PC-3 (cell line): Measurements from ENCODE around the gene SPTLC3. TPM values are rescaled to one million over a fixed set of nuclear protein-coding genes. Genes with fewer than 3 reads are reported as not detected.

Experiments
- ATAC-seq: fragments of 200-7000 bp; cut with Tn5 transposase; 2 replicates; pipeline ENCODE4 v1.9.1; 2020; ENCODE audit warnings: mild to moderate bottlenecking, moderate library complexity
- BruUV-seq: library from RNA; stranded (reverse); fragments of 400-500 nt; replicated peaks from 2 replicates; lab custom pipeline; 2021; lab: Mats Ljungman, UMichigan
- CTCF ChIA-PET: fragments of 300-600 bp; sonication (Branson Sonifier 250); formaldehyde crosslinking; loops from one replicate; lab custom pipeline; 2022; ENCODE audit warnings: antibody characterized with exemption; lab: Charles Lee
- POLR2A ChIA-PET: fragments of 300-600 bp; sonication (Branson Sonifier 250); formaldehyde crosslinking; loops from one replicate; lab custom pipeline; 2022; ENCODE audit warnings: antibody characterized with exemption; ENCODE audit not compliant: unreplicated experiment; lab: Charles Lee
- DNase-seq: peaks from one replicate; pipeline ENCODE4 v3.0.0-alpha.2; 2015
- H2AFZ ChIP-seq: fragments of 300-600 bp; sonication (generic); 2 replicates; pipeline ENCODE4 v1.6.0; 2016; ENCODE audit warnings: antibody characterized with exemption, low read length
- H3F3A ChIP-seq: fragments of 300-600 bp; sonication (generic); one replicate; pipeline ENCODE4 v1.6.0; 2017; ENCODE audit warnings: antibody characterized with exemption, low read length, control low read depth, mild to moderate bottlenecking; ENCODE audit not compliant: unreplicated experiment
- H3K27ac ChIP-seq: fragments of 300-600 bp; sonication (generic); 2 replicates; pipeline ENCODE4 v1.5.1; 2016; ENCODE audit warnings: mild to moderate bottlenecking, low read length
- H3K27me3 ChIP-seq: fragments of 300-600 bp; sonication (generic); 2 replicates; pipeline ENCODE4 v1.6.1; 2016; ENCODE audit warnings: low read length, mixed read lengths
- H3K36me3 ChIP-seq: fragments of 300-600 bp; sonication (generic); 2 replicates; pipeline ENCODE4 v1.6.1; 2016; ENCODE audit warnings: low read depth, mixed run types, low read length, mixed read lengths
- H3K4me1 ChIP-seq: fragments of 300-600 bp; sonication (generic); 2 replicates; pipeline ENCODE4 v1.5.1; 2016; ENCODE audit warnings: low read length; ENCODE audit not compliant: insufficient read depth
- H3K4me2 ChIP-seq: fragments of 300-600 bp; sonication (generic); 2 replicates; pipeline ENCODE4 v1.6.0; 2016; ENCODE audit warnings: low read length
- H3K4me3 ChIP-seq: fragments of 300-600 bp; sonication (generic); 2 replicates; pipeline ENCODE4 v1.5.1; 2016; ENCODE audit warnings: mild to moderate bottlenecking, low read length, mixed read lengths
- H3K79me2 ChIP-seq: fragments of 300-600 bp; sonication (generic); 2 replicates; pipeline ENCODE4 v1.6.1; 2017; ENCODE audit warnings: low read length, mixed read lengths
- H3K9ac ChIP-seq: fragments of 300-600 bp; sonication (generic); 2 replicates; pipeline ENCODE4 v1.6.0; 2016; ENCODE audit warnings: mild to moderate bottlenecking, low read length
- H3K9me2 ChIP-seq: fragments of 300-600 bp; sonication (generic); replicated peaks from 2 replicates; pipeline ENCODE4 v1.6.1; 2016; ENCODE audit warnings: mixed run types, low read length, mixed read lengths
- H3K9me3 ChIP-seq: fragments of 300-600 bp; sonication (generic); 2 replicates; pipeline ENCODE4 v1.6.1; 2016; ENCODE audit warnings: low read length, mixed read lengths
- H4K20me1 ChIP-seq: fragments of 300-600 bp; sonication (generic); 2 replicates; pipeline ENCODE4 v1.6.1; 2016; ENCODE audit warnings: low read length, mixed read lengths
- CTCF ChIP-seq: fragments of 300-600 bp; sonication (generic); conservative IDR thresholded peaks from 2 replicates; pipeline ENCODE4 v1.5.1; 2017; ENCODE audit warnings: antibody characterized with exemption, low read depth, mild to moderate bottlenecking, low read length
- EZH2 ChIP-seq: fragments of 300-600 bp; sonication (generic); IDR thresholded peaks from one replicate; pipeline ENCODE4 v1.6.1; 2017; ENCODE audit warnings: antibody characterized with exemption, mild to moderate bottlenecking, low read length; ENCODE audit not compliant: unreplicated experiment
- EZH2phosphoT487 ChIP-seq: fragments of 300-600 bp; sonication (generic); IDR thresholded peaks from 2 replicates; pipeline ENCODE4 v1.6.1; 2018; ENCODE audit warnings: mild to moderate bottlenecking, antibody characterized with exemption, low read length, borderline replicate concordance
- intact Hi-C: fragments of 100-400 bp; cut with micrococcal nuclease; formaldehyde crosslinking; loops from 2 replicates; pipeline ENCODE4 v1.9.0; 2023
- total RNA-seq: library from RNA; depleted of rRNA; stranded (reverse); fragments of >200 nt; gene quantifications from 2 replicates; pipeline ENCODE4 v1.2.3, GENCODE V29; 2014

The SPTLC3 gene
- total RNA-seq, 1 experiment from 2014 or later: 16.3 TPM

- Histone ChIP-seq H3K4me1 (peaks cover 19% of the 10 kb centered on the region), H2AFZ (no peak overlapping the region), H3K9ac (no peak overlapping the region), H3K4me3 (no peak overlapping the region), H3K79me2 (no peaks in the 10 kb centered on the region), H3F3A (peaks cover 1% of the 10 kb centered on the region), H3K36me3 (no peaks in the 10 kb centered on the region), H4K20me1 (no peaks in the 10 kb centered on the region), H3K4me2 (no peak overlapping the region), H3K9me3 (no peaks in the 10 kb centered on the region), H3K27ac (no peak overlapping the region), H3K27me3 (no peaks in the 10 kb centered on the region), H3K9me2 (no peaks in the 10 kb centered on the region)
- no TSS peak for BruUV-seq
- ChIA-PET CTCF (no interaction called here), POLR2A (no interaction called here)
- intact Hi-C loops: no loop called here
- TF ChIP-seq EZH2phosphoT487 (no peak), EZH2 (no peak), CTCF (no peak)
- ATAC-seq (no peak), DNase-seq (no peak)
Measured at GRCh38 chr20:13035399-13036152, 26.8 kb downstream of the SPTLC3 start.

DNA sequence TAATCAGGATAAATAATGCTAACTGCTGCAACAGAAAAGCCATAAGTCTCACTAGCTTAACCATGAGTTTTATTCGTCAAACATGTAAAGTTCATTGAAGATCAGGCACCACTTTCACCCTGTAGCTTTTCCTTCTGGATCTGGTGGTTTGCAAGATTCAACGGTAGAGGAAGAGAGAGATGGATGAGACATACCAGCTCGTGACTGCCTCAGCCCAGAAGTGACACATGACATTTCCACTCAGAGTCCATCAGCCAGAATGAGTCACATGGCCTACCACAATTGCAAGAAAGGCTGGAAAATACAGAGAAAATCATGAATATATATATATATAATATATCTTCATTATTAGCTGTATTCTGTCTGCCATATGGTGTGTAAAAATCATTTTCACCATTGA is 29.0 kb downstream of the SPTLC3 start:
- Histone ChIP-seq H3F3A (no peaks in the 10 kb centered on the region), H4K20me1 (no peaks in the 10 kb centered on the region), H3K9me2 (no peaks in the 10 kb centered on the region), H3K9ac (no peak overlapping the region), H3K9me3 (no peaks in the 10 kb centered on the region), H3K27ac (no peak overlapping the region), H3K4me2 (no peak overlapping the region), H2AFZ (no peak overlapping the region), H3K4me1 (peaks cover 13% of the 10 kb centered on the region), H3K79me2 (no peaks in the 10 kb centered on the region), H3K4me3 (no peak overlapping the region), H3K36me3 (no peaks in the 10 kb centered on the region), H3K27me3 (no peaks in the 10 kb centered on the region)
- DNase-seq: peak; percentile 52
- no TSS peak for BruUV-seq
- intact Hi-C loops: no loop called here
- POLR2A ChIA-PET: interaction anchor here (0.6 kb wide), 1 partner anchor 113 kb away, joined by 4 read pairs; no protein-coding TSS in a partner anchor
- CTCF ChIA-PET: no interaction called here
- TF ChIP-seq CTCF (no peak), EZH2 (no peak)
- ATAC-seq: peak; percentile 64
